Choroid plexus epithelial cell (primary cell): ENCODE data around the gene EEPD1.

Experiments
- DNase-seq: peaks from one replicate; pipeline ENCODE4 v3.0.0-alpha.2; 2010; ENCODE audit warnings: low read depth
- H3K4me3 ChIP-seq: 2 replicates; pipeline ENCODE4 v1.5.1; 2011; ENCODE audit warnings: low read depth, mild to moderate bottlenecking, control low read depth, low read length, moderate library complexity
- CTCF ChIP-seq: conservative IDR thresholded peaks from 2 replicates; pipeline ENCODE4 v1.5.1; 2011; ENCODE audit warnings: low read depth, mild to moderate bottlenecking, control low read depth, inconsistent platforms, low read length, moderate library complexity

EEPD1 gene

DNA sequence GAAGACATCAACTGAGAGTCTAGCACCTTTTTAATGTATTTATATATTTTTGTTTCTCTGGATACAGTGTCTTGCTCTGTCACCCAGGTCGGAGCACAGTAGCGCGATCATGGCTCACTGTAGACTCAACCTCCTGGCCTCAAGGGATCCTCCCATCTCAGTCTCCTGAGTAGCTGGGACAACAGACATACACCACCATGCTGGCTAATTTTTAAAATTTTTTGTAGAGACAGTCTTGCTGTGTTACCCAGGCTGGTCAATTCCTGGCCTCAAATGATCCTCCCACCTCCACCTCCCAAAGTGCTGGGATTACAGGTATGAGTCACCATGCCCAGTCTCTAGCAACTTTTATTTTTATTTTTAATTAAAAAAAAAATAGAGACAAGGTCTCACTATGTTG is 185.2 kb downstream of the EEPD1 start:
- no peak for DNase-seq
- TF ChIP-seq CTCF: no peak
- no peak overlapping the region for H3K4me3 ChIP-seq

DNA sequence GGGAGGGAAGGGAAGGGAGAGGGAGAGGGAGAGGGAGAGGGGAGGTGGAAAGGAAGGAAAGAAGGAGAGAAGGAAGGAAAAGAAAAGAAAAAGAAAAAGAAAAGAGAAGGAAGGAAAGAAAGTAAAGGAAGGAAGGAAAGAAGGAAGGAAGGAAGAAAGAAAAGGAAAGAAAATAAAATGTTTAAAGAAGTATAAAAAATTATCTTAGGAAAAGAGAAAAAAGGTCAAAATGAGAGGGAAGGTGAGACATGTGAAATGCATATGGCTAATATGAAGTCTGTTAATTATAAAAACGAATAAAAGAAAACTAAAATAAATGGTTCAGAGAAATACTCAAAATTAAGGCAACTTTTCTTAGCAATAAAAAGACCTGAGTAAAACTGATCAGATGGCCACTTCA is 190.5 kb downstream of the EEPD1 start:
- no peak overlapping the region for H3K4me3 ChIP-seq
- DNase-seq: no peak
- no peak for TF ChIP-seq CTCF

GRCh38 chr7:36344622-36345021 is 191.6 kb downstream of the EEPD1 start:
- no peak for DNase-seq
- TF ChIP-seq CTCF: no peak
- no peak overlapping the region for H3K4me3 ChIP-seq

DNA sequence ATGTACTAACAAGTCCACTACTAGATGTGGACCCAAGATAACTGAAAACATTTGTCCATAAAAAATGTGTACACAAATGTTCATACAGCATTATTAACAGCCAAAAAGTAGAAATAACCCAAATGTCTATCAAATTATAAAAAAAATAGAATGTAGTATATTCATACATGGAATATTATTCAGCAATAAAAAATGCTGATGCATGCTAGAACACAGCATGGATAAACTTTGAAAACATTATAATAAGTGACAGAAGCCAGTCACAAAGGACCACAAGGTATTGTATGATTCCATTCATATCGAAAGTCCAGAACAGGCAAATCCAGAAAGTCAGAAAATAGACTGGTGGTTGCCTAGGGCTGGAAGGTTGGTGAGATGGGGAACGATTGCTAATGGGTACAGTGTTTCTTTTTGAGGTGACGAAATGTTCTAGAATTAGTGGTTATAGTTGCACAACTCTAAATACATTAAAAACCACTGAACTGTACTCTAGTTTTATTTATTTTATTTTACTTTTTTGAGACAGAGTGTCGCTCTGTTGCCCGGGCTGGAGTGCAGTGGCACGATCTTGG is 193.3 kb downstream of the EEPD1 start:
- TF ChIP-seq CTCF: no peak
- no peak overlapping the region for H3K4me3 ChIP-seq
- DNase-seq: peak; percentile 44

DNA sequence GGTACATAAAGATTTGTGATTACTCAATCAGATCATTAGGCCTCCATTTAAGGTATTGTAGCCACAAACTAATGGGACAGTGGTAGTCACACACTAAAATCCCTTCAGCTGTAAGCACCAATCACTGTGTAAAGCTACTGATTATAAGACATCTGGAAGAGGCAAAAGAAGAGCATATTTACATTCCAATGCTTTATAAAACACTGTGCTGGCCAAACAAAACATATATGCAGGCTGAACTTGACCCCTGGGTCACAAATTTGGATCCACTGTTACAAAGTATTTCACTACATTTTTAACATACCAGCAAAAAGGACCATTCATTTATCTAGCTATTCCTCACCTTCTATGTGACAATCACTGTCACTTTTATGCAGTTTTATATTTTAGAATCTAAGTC is 195.2 kb downstream of the EEPD1 start:
- peak; percentile 91 for DNase-seq
- H3K4me3 ChIP-seq: no peak overlapping the region
- no peak for TF ChIP-seq CTCF

DNA sequence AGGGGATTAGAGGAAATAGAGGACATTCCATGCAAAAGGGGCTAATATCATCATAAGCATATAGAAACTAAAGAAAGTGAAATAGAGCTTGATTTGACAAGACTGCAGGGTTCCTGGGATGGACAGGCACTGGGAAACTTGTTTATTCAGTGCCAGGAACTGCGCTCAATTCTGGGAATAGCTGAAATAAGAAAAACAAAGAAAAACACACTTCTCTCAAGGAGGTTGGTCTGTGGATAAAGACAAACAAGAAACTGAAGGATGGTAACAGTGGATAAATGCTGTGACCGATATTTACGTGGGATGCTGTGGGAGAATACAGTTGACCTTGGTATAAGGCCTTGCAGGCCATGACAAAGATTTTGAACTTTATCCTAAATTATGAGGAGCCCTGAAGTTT is 195.7 kb downstream of the EEPD1 start:
- DNase-seq: peak; percentile 16
- no peak for TF ChIP-seq CTCF

DNA sequence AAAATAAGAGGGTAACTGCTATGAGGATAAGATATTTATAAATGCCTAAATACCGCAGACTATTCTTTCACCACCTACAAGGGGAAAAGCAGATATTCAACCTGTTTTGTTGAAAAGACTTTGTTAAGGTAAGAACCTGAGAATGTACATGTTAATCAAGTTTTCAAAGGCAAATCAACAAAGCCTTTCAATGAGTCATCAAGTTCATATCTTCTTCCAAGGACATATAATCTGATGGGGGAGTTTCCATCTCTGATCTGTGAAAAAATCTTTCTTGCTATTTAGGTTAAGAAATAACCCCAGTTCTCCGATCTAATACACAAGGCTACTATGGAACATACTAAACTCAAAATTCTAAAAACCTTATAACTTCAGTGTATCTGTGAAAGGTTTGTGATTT is 196.6 kb downstream of the EEPD1 start:
- no peak for TF ChIP-seq CTCF
- no peak overlapping the region for H3K4me3 ChIP-seq
- DNase-seq: peak; percentile 45

More for the DNA sequence above, 195.7 kb downstream of the EEPD1 start:
- H3K4me3 ChIP-seq: no peak overlapping the region
